Upper lobe of right lung (tissue), 1 donor: ENCODE results near the gene CD8A. TPM values are rescaled to one million over a fixed set of nuclear protein-coding genes. Genes with fewer than 3 reads are reported as not detected.

ENCODE experiments used
- ATAC-seq: fragments of 200-7000 bp; cut with Tn5 transposase; one replicate; pipeline ENCODE4 v1.9.1; 2020; ENCODE audit warnings: mild to moderate bottlenecking, moderate library complexity
- DNase-seq: peaks from one replicate; pipeline ENCODE4 v3.0.0-alpha.2; 2020
- H3K27ac ChIP-seq: fragments of 200-600 bp; one replicate; pipeline ENCODE4 v1.8.0; 2022
- H3K27me3 ChIP-seq: fragments of 200-600 bp; one replicate; pipeline ENCODE4 v1.8.0; 2022; ENCODE audit warnings: mild to moderate bottlenecking
- H3K36me3 ChIP-seq: fragments of 200-600 bp; one replicate; pipeline ENCODE4 v1.8.0; 2022
- H3K4me1 ChIP-seq: fragments of 200-600 bp; one replicate; pipeline ENCODE4 v1.8.0; 2022
- H3K4me3 ChIP-seq: fragments of 200-600 bp; one replicate; pipeline ENCODE4 v1.8.0; 2022; ENCODE audit warnings: mild to moderate bottlenecking
- H3K9me3 ChIP-seq: fragments of 200-600 bp; one replicate; pipeline ENCODE4 v1.8.0; 2022
- intact Hi-C: fragments of 100-400 bp; cut with DNase I; formaldehyde crosslinking; loops from one replicate; pipeline ENCODE4 v1.11.0; 2022
- total RNA-seq: library from RNA; stranded (reverse); fragmentation: NEBNext Ultra II Directional; extraction: Animal tissue kit (Norgen Biotek cat#: 25700); gene quantifications from one replicate; pipeline ENCODE4 v1.2.1, GENCODE V29; 2021
- TF ChIP-seq, protein P1 (sequence below): fragments of 200-600 bp; IDR thresholded peaks from one replicate; pipeline ENCODE4 v1.8.0; 2022; ENCODE audit warnings: antibody characterized with exemption
- donor health status: DM: no; HTN: yes; CAD: no; lungs with severe emphysema.

CD8A gene
- total RNA-seq, 1 donor from 2014 or later: 7.4 TPM

DNA sequence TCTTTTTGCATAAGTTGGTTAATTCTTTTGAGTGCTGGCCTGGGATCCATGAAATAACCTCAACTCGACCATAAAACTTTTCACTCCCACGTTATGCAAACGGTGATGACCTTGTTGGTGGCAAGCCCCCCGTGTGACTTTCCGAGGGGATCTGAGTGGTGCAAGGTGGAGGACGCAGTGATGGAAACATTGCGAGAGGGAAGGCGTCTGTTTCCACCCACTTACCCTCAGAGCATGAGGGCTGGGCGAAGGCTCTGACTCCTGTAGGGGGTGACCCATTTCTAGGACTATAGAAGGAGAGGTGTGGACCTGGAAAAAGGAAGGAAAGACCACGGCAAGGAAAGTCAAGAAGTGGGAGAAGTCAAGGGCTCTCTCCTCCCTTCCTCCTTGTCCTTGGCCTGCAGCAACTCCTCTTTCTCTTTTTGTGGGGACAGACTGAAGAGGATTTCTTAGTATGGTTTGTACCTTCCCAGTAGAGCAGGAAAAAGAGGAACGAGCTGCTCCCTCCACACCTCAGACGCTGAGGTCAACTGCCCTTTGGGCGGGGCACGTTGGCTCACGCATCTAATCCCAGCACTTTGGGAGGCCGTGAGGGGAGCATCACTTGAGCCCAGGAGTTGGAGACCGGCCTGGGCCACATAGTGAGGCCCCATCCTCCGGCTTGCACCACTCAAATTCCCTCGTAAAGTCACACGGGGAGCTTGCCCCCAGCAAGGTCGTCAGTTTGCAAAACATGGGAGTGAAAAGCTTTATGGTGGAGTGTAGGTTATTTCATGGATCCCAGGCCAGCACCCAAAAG is 15.5 kb upstream of the CD8A start:
- H3K27me3 ChIP-seq: peaks cover 35% of the 10 kb centered on the region
- DNase-seq (no peak), ATAC-seq (no peak)
- H3K4me3 ChIP-seq: no peak overlapping the region
- TF ChIP-seq, protein P1, sequence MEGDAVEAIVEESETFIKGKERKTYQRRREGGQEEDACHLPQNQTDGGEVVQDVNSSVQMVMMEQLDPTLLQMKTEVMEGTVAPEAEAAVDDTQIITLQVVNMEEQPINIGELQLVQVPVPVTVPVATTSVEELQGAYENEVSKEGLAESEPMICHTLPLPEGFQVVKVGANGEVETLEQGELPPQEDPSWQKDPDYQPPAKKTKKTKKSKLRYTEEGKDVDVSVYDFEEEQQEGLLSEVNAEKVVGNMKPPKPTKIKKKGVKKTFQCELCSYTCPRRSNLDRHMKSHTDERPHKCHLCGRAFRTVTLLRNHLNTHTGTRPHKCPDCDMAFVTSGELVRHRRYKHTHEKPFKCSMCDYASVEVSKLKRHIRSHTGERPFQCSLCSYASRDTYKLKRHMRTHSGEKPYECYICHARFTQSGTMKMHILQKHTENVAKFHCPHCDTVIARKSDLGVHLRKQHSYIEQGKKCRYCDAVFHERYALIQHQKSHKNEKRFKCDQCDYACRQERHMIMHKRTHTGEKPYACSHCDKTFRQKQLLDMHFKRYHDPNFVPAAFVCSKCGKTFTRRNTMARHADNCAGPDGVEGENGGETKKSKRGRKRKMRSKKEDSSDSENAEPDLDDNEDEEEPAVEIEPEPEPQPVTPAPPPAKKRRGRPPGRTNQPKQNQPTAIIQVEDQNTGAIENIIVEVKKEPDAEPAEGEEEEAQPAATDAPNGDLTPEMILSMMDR: no peak
- H3K4me1 ChIP-seq: peaks cover 26% of the 10 kb centered on the region
- no peaks in the 10 kb centered on the region for H3K9me3 ChIP-seq
- H3K36me3 ChIP-seq: no peaks in the 10 kb centered on the region
- no peak overlapping the region for H3K27ac ChIP-seq
- intact Hi-C loops: no loop called here

- no peaks in the 10 kb centered on the region for H3K27me3 ChIP-seq
- no peaks in the 10 kb centered on the region for H3K4me1 ChIP-seq
- no peak overlapping the region for H3K27ac ChIP-seq
- intact Hi-C loops: no loop called here
- TF ChIP-seq, protein P1: no peak
- DNase-seq (no peak), ATAC-seq (no peak)
- H3K36me3 ChIP-seq: no peaks in the 10 kb centered on the region
- no peak overlapping the region for H3K4me3 ChIP-seq
- no peaks in the 10 kb centered on the region for H3K9me3 ChIP-seq
These were observed 10.3 kb upstream of the CD8A start for GRCh38 chr2:86800856-86801567.

- DNase-seq (no peak), ATAC-seq (peak; percentile 19)
- Histone ChIP-seq H3K9me3 (no peaks in the 10 kb centered on the region), H3K4me1 (peaks cover 11% of the 10 kb centered on the region), H3K27me3 (peaks cover 42% of the 10 kb centered on the region), H3K36me3 (no peaks in the 10 kb centered on the region), H3K27ac (no peak overlapping the region), H3K4me3 (no peak overlapping the region)
- TF ChIP-seq, protein P1: no peak
- intact Hi-C loops: no loop called here
These were observed 4.1 kb upstream of the CD8A start for GRCh38 chr2:86794861-86795260.

GRCh38 chr2:86793752-86794151 is 3.0 kb upstream of the CD8A start:
- no peaks in the 10 kb centered on the region for H3K9me3 ChIP-seq
- intact Hi-C loops: no loop called here
- no peak overlapping the region for H3K27ac ChIP-seq
- H3K4me1 ChIP-seq: peaks cover 20% of the 10 kb centered on the region
- H3K27me3 ChIP-seq: peaks cover 53% of the 10 kb centered on the region
- H3K4me3 ChIP-seq: no peak overlapping the region
- TF ChIP-seq, protein P1: no peak
- DNase-seq (no peak), ATAC-seq (no peak)
- H3K36me3 ChIP-seq: no peaks in the 10 kb centered on the region

DNA sequence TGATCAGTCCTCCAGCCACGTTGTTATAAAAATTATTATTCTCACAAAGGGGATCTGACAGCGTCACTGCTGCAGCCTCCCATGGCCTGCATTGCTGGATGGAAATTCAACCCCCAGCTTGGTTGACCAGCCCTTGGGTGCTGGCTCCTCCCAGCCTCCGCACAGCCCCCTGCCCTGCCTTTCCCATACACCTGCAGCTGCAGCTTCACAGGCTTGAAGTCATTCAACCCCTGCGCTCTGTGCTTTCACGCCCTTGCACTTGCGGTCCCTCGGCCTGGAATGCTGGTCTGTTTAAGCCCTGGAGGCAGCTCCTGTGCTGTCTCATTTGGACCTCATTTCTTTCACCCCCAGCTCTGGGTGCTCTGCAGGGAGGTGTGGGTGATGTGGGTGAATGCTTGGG is 860 bp upstream of the CD8A start:
- Histone ChIP-seq H3K4me1 (peaks cover 20% of the 10 kb centered on the region), H3K9me3 (no peaks in the 10 kb centered on the region), H3K27me3 (peaks cover 57% of the 10 kb centered on the region), H3K27ac (no peak overlapping the region), H3K4me3 (no peak overlapping the region), H3K36me3 (no peaks in the 10 kb centered on the region)
- intact Hi-C loops: no loop called here
- no peak for DNase-seq
- no peak for ATAC-seq
- TF ChIP-seq, protein P1: no peak
